ENCODE results near the gene CCDC117. TPM values are rescaled to one million over a fixed set of nuclear protein-coding genes. Genes with fewer than 3 reads are reported as not detected.
A peak's percentile ranks its signal among the peaks of the same experiment; 100 is the strongest.

The CCDC117 gene
- total RNA-seq, 1 donor, result 28.6 TPM

DNA sequence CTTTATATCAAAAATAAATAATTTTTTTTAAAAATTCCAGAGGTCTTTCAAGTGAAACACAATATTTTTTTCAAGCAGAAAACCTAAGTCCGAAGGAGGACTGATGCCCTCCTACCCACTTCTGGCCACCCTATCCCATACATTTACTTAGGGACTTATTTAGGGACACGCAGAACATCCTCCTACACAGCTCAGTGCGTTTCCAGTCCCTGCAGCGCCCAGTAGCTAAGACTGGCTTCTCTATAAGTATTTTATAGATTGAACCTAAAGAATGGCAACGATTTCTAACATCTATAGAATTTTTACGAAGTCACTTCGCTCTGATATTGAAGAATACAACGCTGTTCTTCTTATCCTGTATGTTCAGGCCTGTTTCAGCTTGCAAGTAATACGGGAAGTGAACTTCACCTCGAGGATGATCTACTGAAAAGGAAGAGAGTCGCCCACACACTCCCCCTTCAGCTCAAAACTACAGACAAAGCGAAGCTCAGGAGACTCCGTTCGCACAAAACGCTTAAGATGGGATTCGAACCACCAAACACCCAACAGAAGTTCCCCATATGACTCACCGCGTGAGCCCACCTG is 31.2 kb upstream of the CCDC117 start:
- Histone ChIP-seq H3K79me2 (ENCODE audit: insufficient read depth, low read length) (peaks cover 43% of the 10 kb centered on the region), H4K20me1 (ENCODE audit: insufficient read depth, low read length) (no peaks in the 10 kb centered on the region), H3K27ac (ENCODE audit: low read depth, low read length) (peak overlapping the region; percentile 97)

DNA sequence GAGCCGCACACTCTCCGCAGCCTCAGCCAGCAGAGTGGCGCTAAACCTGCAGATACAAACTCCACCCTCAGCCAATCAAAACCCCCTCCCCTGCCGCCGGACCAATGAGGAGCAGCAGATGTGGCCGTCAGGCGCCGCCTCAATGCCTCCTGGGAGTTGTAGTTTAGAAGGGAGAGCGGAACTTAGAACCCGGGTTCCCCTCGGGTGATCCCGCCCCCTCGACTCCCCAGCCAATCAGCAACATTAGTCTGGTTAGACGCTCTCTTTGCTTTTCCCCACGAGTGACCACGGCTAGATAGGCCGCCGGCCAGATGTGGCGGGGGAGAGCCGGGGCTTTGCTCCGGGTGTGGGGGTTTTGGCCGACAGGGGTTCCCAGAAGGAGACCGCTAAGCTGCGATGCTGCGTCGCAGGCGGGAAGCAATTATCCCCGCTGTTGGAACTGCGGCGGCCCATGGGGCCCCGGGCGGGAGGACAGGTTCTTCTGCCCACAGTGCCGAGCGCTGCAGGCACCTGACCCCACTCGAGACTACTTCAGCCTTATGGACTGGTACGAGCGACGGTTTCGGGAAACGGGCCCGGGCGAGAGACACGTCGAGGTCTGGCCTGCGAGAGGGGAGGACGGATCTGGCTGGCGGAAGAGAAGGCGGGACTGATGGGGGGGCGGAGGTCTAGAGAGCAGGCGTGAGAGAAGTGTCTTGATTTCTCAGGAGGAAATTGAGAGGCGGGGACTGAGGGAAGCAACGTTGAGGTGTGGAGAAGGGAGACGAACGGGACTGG is 30.5 kb upstream of the CCDC117 start, which contains the start of the genes CHEK2 and HSCB:
Gene CHEK2 (minus strand): TSS at position 36 of the 777 bp plus-strand sequence. CDS start 7,099 bp downstream, outside the sequence.
Gene HSCB (plus strand): TSS at position 255 of the 777 bp plus-strand sequence. CDS start 57 bp downstream, at position 312.
- H2AFZ ChIP-seq (ENCODE audit: low read length), result peak within 1 kb of the TSS; percentile 99
- H3K27me3 ChIP-seq (ENCODE audit: insufficient read depth, low read length), result no peaks in the 10 kb centered on the region
- peaks cover 18% of the 10 kb centered on the region for H3K4me1 ChIP-seq (ENCODE audit: insufficient read depth, low read length)
- no peaks in the 10 kb centered on the region for H4K20me1 ChIP-seq (ENCODE audit: insufficient read depth, low read length)
- peaks cover 38% of the 10 kb centered on the region for H3K79me2 ChIP-seq (ENCODE audit: insufficient read depth, low read length)
- peak within 1 kb of the TSS; percentile 86 for H3K4me2 ChIP-seq (ENCODE audit: insufficient read depth, low read length)
- H3K4me3 ChIP-seq (ENCODE audit: insufficient read depth, low read length), result peak within 1 kb of the TSS; percentile 99
- TF ChIP-seq, protein P1, sequence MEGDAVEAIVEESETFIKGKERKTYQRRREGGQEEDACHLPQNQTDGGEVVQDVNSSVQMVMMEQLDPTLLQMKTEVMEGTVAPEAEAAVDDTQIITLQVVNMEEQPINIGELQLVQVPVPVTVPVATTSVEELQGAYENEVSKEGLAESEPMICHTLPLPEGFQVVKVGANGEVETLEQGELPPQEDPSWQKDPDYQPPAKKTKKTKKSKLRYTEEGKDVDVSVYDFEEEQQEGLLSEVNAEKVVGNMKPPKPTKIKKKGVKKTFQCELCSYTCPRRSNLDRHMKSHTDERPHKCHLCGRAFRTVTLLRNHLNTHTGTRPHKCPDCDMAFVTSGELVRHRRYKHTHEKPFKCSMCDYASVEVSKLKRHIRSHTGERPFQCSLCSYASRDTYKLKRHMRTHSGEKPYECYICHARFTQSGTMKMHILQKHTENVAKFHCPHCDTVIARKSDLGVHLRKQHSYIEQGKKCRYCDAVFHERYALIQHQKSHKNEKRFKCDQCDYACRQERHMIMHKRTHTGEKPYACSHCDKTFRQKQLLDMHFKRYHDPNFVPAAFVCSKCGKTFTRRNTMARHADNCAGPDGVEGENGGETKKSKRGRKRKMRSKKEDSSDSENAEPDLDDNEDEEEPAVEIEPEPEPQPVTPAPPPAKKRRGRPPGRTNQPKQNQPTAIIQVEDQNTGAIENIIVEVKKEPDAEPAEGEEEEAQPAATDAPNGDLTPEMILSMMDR (IDR thresholded peaks at IDR 0.05; ENCODE audit: extremely low read depth, low read depth, low read length), result no peak
- peak within 1 kb of the TSS; percentile 97 for H3K27ac ChIP-seq (ENCODE audit: low read depth, low read length)
- H3K9me3 ChIP-seq (ENCODE audit: low read depth, low read length), result no peaks in the 10 kb centered on the region
- DNase-seq (ENCODE audit: insufficient read length, low spot score, missing footprints), result peak; percentile 98
- H3K36me3 ChIP-seq (ENCODE audit: insufficient read depth, low read length), result peaks cover 29% of the 10 kb centered on the region

More for the DNA sequence above, 31.2 kb upstream of the CCDC117 start:
- Histone ChIP-seq H3K36me3 (ENCODE audit: insufficient read depth, low read length) (peaks cover 22% of the 10 kb centered on the region), H3K4me3 (ENCODE audit: insufficient read depth, low read length) (peak overlapping the region; percentile 99), H3K4me1 (ENCODE audit: insufficient read depth, low read length) (peaks cover 18% of the 10 kb centered on the region), H2AFZ (ENCODE audit: low read length) (peak overlapping the region; percentile 99), H3K27me3 (ENCODE audit: insufficient read depth, low read length) (no peaks in the 10 kb centered on the region), H3K9me3 (ENCODE audit: low read depth, low read length) (no peaks in the 10 kb centered on the region), H3K4me2 (ENCODE audit: insufficient read depth, low read length) (peak overlapping the region; percentile 86)
- DNase-seq (ENCODE audit: insufficient read length, low spot score, missing footprints), result peak; percentile 39
- TF ChIP-seq, protein P1 (IDR thresholded peaks at IDR 0.05; ENCODE audit: extremely low read depth, low read depth, low read length), result no peak

DNA sequence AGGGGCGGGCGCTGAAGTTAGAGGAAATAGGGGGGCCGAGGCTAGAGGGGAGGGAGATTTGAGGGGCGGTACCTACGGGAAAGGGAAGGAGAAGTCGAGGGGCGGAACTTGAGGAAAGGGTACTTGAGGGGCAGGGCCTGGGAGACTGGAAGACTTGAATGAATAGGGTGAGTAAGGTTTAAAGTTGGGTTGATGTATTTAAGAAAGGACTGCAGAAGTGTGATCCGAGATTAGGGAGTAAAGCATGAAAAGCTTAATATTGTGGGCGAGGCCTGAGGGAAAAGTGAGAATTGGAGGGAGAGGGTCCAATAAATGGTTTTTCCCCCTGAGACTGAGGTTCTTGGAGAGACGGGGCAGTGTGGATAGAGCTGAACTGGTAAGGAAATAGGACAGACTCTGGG is 29.9 kb upstream of the CCDC117 start:
- Histone ChIP-seq H2AFZ (ENCODE audit: low read length) (peak overlapping the region; percentile 99), H4K20me1 (ENCODE audit: insufficient read depth, low read length) (no peaks in the 10 kb centered on the region), H3K9me3 (ENCODE audit: low read depth, low read length) (no peaks in the 10 kb centered on the region), H3K4me2 (ENCODE audit: insufficient read depth, low read length) (peak overlapping the region; percentile 86), H3K4me1 (ENCODE audit: insufficient read depth, low read length) (peaks cover 18% of the 10 kb centered on the region), H3K36me3 (ENCODE audit: insufficient read depth, low read length) (peaks cover 35% of the 10 kb centered on the region), H3K4me3 (ENCODE audit: insufficient read depth, low read length) (peak overlapping the region; percentile 99), H3K27me3 (ENCODE audit: insufficient read depth, low read length) (no peaks in the 10 kb centered on the region), H3K27ac (ENCODE audit: low read depth, low read length) (peak overlapping the region; percentile 97), H3K79me2 (ENCODE audit: insufficient read depth, low read length) (peaks cover 36% of the 10 kb centered on the region)
- TF ChIP-seq, protein P1 (IDR thresholded peaks at IDR 0.05; ENCODE audit: extremely low read depth, low read depth, low read length), result no peak
- DNase-seq (ENCODE audit: insufficient read length, low spot score, missing footprints), result peak; percentile 84

DNA sequence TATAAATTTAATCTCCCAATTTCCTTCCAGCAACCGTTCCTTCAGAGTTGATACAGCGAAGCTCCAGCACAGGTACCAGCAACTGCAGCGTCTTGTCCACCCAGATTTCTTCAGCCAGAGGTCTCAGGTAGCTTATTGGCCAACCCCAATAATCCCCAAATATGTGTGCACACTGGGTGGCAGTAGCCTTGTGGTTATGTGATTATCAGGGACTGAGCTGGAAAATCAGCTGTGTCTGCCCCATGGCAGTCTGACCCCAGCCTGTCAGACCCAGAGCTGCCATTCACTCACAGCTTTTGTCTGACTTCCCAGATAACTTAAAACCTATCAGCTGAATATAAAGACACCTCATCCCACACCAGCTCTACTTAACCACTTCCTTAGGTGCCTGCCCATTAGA is 28.6 kb upstream of the CCDC117 start:
- peaks cover 27% of the 10 kb centered on the region for H3K79me2 ChIP-seq (ENCODE audit: insufficient read depth, low read length)
- no peaks in the 10 kb centered on the region for H3K27me3 ChIP-seq (ENCODE audit: insufficient read depth, low read length)
- TF ChIP-seq, protein P1 (IDR thresholded peaks at IDR 0.05; ENCODE audit: extremely low read depth, low read depth, low read length), result no peak
- H3K9me3 ChIP-seq (ENCODE audit: low read depth, low read length), result no peaks in the 10 kb centered on the region
- no peak overlapping the region for H3K4me2 ChIP-seq (ENCODE audit: insufficient read depth, low read length)
- no peak for DNase-seq (ENCODE audit: insufficient read length, low spot score, missing footprints)
- H3K36me3 ChIP-seq (ENCODE audit: insufficient read depth, low read length), result peaks cover 40% of the 10 kb centered on the region
- no peaks in the 10 kb centered on the region for H4K20me1 ChIP-seq (ENCODE audit: insufficient read depth, low read length)
- H2AFZ ChIP-seq (ENCODE audit: low read length), result no peak overlapping the region
- peaks cover 14% of the 10 kb centered on the region for H3K4me1 ChIP-seq (ENCODE audit: insufficient read depth, low read length)
- no peak overlapping the region for H3K4me3 ChIP-seq (ENCODE audit: insufficient read depth, low read length)
- H3K27ac ChIP-seq (ENCODE audit: low read depth, low read length), result peak overlapping the region; percentile 97

All from osteoblast (primary cell).